HUES48 (cell line): ENCODE results near the gene FIBCD1.

Experiments
- H3K27ac ChIP-seq: one replicate; pipeline ENCODE4 v1.7.0; 2013; ENCODE audit warnings: low read depth, low read length, inconsistent platforms
- H3K27me3 ChIP-seq: 2 replicates; pipeline ENCODE4 v1.6.1; 2013; ENCODE audit warnings: mild to moderate bottlenecking, low read length; ENCODE audit not compliant: control insufficient read depth, insufficient read depth
- H3K36me3 ChIP-seq: 2 replicates; pipeline ENCODE4 v1.6.1; 2013; ENCODE audit warnings: low read length; ENCODE audit not compliant: control insufficient read depth, insufficient read depth
- H3K4me1 ChIP-seq: 2 replicates; pipeline ENCODE4 v1.6.1; 2013; ENCODE audit warnings: mild to moderate bottlenecking, low read length; ENCODE audit not compliant: control insufficient read depth, insufficient read depth
- H3K4me3 ChIP-seq: 2 replicates; pipeline ENCODE4 v1.5.1; 2013; ENCODE audit warnings: mild to moderate bottlenecking, low read depth, low read length
- H3K9ac ChIP-seq: 2 replicates; pipeline ENCODE4 v1.6.1; 2013; ENCODE audit warnings: mild to moderate bottlenecking, low read depth, low read length, moderate library complexity
- H3K9me3 ChIP-seq: 2 replicates; pipeline ENCODE4 v1.6.1; 2013; ENCODE audit warnings: low read length; ENCODE audit not compliant: control insufficient read depth, insufficient read depth

Gene FIBCD1

DNA sequence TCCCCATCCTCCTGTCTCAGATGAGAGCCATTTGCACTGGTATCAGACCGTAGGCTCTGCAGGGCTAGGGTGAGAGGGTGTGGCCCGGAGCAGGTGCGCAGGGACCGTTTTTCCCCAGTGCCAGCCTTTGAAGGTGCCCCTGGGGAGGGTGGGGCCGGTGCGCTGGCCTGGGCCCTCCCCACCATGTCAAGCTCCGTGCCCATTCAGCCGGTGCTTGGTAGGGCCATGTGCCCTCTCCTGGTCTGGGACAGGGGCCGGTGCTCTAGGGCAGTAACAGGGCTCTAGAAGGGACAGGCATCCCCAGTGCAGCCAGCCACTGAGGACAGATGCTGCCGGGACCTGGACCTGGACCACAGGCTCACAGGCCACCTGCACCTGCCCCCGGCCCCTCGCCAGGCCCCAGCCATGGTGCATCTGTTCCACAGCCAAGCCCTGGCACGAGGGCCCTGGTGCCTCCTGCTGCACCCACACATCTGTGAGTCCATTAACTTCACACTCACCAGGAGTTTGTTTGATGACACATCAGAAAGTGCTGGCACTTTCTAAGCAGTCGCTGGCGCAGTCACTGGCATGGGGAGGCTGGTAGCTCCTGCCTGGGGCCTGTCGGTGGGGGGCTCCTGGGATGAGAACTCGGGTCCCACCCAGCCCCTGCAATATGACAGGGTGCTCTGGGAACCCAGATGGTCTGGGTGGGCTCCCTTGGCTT, 37.4 kb downstream of the FIBCD1 start:
- H3K4me1 ChIP-seq, result no peaks in the 10 kb centered on the region
- no peak overlapping the region for H3K4me3 ChIP-seq
- H3K27me3 ChIP-seq, result no peaks in the 10 kb centered on the region
- no peaks in the 10 kb centered on the region for H3K9me3 ChIP-seq
- no peak overlapping the region for H3K27ac ChIP-seq
- no peak overlapping the region for H3K9ac ChIP-seq
- no peaks in the 10 kb centered on the region for H3K36me3 ChIP-seq

DNA sequence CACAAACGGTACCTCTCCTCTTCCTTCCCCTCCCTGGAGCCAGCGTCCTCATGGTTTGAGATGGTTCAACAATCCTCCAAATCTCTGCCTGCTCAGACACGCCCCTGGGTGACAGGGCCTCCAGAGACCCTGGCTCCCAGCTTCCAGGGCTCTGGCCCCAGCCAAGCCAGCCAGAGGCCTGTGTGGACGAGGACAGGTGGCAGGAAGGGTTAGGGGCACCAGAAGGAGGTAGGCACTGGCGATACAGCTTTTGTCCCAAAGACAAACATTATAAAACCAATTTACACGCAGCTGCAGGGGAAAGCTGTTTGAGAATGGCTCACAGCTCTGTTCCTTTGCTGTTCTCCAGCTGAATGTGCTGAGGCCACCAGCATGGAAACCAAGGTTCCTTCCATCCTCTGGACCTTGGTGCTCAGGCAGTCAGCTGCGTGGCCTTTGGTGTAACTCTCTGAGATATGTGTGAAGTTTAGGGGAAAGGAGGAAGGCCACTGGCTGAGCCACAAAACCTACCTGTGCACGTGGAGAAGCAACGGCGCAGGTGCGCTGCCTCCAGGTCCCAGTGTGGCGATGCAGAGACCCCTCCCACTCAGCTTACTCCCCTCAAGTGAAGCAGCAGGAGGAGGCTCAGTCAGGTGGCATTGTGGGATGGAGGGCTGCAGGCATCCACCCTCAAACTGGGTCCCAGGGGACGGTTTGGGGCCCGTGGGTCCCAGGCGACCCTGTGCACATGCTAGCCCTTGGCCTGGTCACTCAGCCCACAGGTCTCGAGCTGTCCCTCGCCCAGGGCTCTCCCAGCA, 38.1 kb downstream of the FIBCD1 start:
- H3K4me1 ChIP-seq, result no peaks in the 10 kb centered on the region
- no peaks in the 10 kb centered on the region for H3K27me3 ChIP-seq

DNA sequence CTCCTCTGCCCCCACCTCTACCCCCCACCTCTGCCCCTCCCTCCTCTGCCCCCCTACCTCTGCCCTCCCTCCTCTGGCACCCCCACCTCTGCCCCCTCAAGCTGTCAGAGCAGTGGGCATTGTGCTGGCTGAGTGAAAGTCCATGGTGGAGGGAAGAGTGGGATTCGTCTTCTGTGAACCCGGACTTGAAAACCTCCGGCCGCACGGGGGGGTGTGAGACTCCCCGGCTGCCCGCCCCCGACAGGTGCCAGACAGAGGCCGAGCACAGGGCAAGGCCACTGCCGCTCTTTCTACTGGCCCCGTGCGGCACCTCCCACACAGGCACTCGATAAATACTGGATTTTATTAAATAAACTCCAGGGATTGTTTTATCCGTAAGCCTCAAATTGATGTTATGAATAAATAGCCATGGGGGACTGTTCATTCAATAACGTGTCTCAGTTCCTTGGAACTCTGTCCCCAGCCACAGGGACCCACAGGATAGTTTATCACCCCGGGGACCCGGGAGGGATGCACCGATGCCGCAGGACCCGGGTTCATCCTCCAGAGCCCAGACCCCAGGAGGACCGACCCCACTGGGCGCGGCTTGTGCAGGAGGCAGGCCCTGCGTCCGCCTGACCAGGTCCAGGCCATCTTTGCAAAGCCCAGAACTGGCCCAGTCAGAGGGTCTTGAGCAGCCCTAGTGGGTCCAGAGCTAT, 39.8 kb downstream of the FIBCD1 start:
- no peak overlapping the region for H3K27ac ChIP-seq
- H3K4me3 ChIP-seq, result no peak overlapping the region
- no peaks in the 10 kb centered on the region for H3K4me1 ChIP-seq
- H3K9ac ChIP-seq, result no peak overlapping the region
- no peaks in the 10 kb centered on the region for H3K36me3 ChIP-seq
- no peaks in the 10 kb centered on the region for H3K27me3 ChIP-seq
- H3K9me3 ChIP-seq, result no peaks in the 10 kb centered on the region

More for the DNA sequence above, 38.1 kb downstream of the FIBCD1 start:
- no peaks in the 10 kb centered on the region for H3K9me3 ChIP-seq
- no peak overlapping the region for H3K9ac ChIP-seq
- no peak overlapping the region for H3K27ac ChIP-seq
- H3K36me3 ChIP-seq, result no peaks in the 10 kb centered on the region
- no peak overlapping the region for H3K4me3 ChIP-seq

DNA sequence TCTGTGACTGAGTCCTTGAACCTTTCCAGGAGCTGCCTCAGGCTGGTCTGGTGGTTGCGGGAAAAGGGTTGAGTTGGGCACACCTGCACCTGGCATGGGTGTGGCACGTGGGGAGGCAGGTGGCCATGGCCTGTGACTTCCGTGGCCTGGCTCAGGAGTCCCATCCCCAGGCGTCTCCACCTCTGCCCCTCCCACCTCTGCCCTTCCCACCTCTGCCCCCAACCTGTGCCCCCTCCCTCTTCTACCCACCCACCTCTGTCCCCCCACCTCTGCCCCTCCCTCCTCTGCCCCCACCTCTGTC, 40.5 kb downstream of the FIBCD1 start:
- Histone ChIP-seq H3K4me3 (no peak overlapping the region), H3K27me3 (no peaks in the 10 kb centered on the region), H3K27ac (no peak overlapping the region), H3K9me3 (no peaks in the 10 kb centered on the region), H3K36me3 (no peaks in the 10 kb centered on the region), H3K4me1 (no peaks in the 10 kb centered on the region), H3K9ac (no peak overlapping the region)

DNA sequence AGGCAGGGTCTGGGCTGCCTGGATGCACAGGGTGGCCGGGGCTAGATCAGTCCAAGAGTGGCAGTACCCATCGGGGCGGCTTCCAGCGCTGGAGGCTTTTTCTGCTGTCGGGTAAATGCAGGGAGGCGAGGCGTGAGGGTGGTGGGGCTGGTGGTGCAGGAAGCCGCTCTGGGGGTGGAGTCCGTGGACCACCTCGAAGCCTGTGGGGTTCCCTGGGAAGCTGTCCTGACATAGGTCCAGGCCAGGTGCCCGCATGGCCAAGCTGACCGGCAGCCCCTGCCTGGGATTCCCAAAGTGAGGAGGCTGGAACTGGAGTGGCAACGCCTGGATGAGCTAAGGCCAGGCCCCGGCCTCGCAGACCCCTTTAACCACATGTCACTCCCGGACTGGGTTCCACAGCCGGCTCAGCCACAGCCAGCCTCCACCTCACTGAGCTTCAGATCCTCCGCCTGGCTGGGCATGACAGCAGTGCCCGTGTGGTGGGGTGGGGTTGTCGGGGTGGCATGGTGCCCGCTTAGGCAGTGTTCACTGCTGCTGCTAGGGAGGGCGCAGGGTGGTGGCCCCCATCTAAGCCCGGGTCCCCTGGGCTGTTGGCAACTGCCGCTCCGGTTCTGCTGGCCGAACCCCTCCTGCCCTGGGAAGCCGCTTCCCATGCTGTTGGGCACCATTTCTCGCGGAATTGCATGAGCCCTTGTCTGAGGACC, 41.0 kb downstream of the FIBCD1 start:
- Histone ChIP-seq H3K4me3 (no peak overlapping the region), H3K9me3 (no peaks in the 10 kb centered on the region), H3K9ac (no peak overlapping the region), H3K27ac (no peak overlapping the region), H3K4me1 (no peaks in the 10 kb centered on the region), H3K27me3 (no peaks in the 10 kb centered on the region), H3K36me3 (peaks cover 2% of the 10 kb centered on the region)

DNA sequence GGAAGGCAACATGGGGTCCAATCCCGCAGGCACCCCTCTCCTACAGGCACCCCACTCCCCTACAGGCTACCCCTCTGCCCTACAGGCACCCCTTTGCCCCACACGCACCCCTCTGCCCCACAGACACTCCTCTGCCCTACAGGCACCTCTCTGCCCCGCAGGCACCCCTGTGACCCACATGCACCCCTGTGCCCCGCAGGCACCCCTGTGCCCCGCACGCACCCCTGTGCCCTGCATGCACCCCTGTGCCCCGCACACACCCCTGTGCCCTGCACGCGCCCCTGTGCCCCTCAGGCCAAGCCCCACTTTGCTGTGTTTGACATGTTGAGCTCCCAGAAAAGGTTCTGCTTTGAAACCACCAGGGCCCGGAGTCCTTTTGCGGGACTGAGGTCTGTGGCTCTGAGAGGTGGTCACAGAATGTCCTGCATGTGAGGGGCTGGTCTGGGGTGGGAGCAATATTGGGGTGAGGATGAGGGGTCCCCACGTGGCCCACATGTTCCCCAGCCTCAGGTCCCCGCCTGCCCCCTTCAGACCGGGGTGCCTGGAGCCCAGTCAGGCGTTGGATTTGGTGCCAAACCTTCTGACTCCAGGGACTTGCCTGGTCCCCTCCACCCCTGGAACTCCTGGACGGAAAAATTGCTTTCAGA, 41.8 kb downstream of the FIBCD1 start:
- Histone ChIP-seq H3K27ac (no peak overlapping the region), H3K9ac (no peak overlapping the region), H3K9me3 (no peaks in the 10 kb centered on the region), H3K4me1 (no peaks in the 10 kb centered on the region), H3K4me3 (no peak overlapping the region), H3K27me3 (no peaks in the 10 kb centered on the region), H3K36me3 (peaks cover 10% of the 10 kb centered on the region)

DNA sequence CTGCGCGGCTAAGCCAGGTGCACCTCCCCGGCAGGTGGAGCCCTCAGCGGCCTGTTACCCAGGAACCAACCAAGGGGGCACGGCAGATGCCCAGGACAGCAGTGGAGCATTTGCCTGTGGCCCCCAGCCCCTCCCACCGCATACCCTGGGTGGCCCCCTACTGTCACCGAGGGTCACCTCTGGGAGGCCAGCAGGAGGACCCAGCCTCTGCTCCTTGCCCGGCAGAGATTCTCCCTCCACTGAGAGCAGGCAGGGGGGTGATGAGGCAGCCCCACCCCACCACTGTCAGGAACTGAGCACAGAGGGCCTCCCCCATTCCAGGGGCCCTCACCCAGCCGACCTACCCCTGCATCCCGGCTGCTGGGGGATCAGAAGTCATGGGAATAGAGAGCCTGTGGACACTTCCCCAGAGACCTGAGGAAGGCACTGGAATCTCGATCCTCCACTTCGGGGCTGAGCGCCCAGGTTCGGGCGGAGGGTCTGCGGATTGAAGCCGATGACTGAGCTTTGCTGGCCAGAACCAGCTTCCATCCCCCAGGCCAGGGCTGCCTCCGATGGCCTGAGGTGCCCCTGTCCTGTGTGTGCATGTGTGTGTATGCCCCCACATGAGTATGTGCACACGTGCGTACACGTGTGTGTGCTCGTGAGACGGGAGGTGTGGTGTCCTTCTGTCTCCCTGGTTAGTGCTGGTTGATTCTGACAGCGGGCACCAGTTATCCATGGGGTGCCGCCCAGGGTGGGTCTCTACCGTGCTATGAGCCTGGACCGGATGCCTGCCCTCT, 42.6 kb downstream of the FIBCD1 start, which contains the start of gene QRFP:
TSS of gene QRFP (minus strand) at position 580 of the 782 bp plus-strand sequence. CDS start 2,974 bp downstream, outside the sequence.
- H3K4me1 ChIP-seq, result no peaks in the 10 kb centered on the region
- no peak within 1 kb of the TSS for H3K9ac ChIP-seq

DNA sequence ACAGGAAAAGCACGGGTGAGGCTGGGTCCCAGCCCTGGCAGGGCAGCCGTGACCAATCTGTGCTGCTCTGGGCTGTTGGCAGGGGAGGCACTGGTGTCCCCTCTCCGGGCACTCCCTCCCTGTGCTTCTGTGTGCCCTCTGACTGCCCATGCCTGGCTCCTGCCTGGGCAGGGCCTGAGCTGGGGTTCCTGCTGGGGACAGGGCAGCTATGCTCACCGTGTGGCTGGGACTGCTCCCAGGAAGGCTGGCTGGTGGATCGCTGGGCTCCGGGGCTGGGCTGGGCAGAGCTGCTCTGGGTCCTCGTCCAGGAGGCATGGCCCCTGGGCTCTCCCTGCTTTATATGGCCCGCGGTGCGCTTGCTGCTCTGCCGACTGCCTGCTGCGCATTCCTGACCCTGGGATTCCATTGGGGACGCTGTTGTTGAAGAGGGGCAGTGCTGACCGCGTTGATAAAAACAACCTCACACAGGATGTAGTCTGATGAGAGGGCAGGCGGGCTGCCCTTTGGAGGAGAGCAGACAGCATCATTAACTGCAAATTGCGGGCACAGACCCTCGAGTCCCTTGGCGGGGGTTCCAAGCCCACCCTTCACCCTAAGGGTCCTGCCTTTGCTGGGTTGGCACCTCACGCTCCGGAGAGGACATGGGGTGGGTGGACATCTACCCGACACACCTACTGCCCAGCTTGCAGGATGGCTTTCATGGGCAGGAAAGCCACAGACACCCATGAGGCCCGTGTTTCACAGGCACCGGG, 43.4 kb downstream of the FIBCD1 start:
- no peak overlapping the region for H3K9ac ChIP-seq
- H3K27me3 ChIP-seq, result no peaks in the 10 kb centered on the region
- H3K36me3 ChIP-seq, result peaks cover 20% of the 10 kb centered on the region
- no peak overlapping the region for H3K4me3 ChIP-seq
- peak overlapping the region; percentile 6 for H3K27ac ChIP-seq
- H3K9me3 ChIP-seq, result no peaks in the 10 kb centered on the region
- no peaks in the 10 kb centered on the region for H3K4me1 ChIP-seq

More for the DNA sequence above, 42.6 kb downstream of the FIBCD1 start, which contains the start of gene QRFP:
- Histone ChIP-seq H3K4me3 (no peak within 1 kb of the TSS), H3K27me3 (no peaks in the 10 kb centered on the region), H3K27ac (peak within 1 kb of the TSS; percentile 6), H3K36me3 (peaks cover 18% of the 10 kb centered on the region), H3K9me3 (no peaks in the 10 kb centered on the region)

DNA sequence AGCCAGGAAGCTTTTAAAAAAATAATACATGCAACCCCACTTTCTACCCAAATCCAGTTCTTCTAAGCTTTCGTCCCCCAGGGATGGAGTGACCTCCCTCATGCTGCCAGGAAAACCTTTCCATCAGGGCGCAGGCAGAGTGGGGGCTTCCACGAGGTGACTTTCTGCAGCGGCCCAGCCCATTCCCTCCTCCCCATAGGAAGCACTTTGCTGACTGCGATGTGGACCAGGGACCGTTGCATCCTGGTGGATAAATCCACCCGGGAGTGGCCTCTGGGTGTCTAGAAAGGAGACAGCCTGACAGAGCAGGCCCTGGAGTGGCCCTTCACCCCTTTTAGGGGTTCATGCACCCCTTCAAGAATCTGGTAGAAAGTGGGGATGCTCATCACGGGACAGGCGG, 44.0 kb downstream of the FIBCD1 start:
- Histone ChIP-seq H3K9ac (no peak overlapping the region), H3K27ac (no peak overlapping the region), H3K4me3 (no peak overlapping the region), H3K36me3 (peaks cover 25% of the 10 kb centered on the region), H3K4me1 (no peaks in the 10 kb centered on the region), H3K27me3 (no peaks in the 10 kb centered on the region), H3K9me3 (no peaks in the 10 kb centered on the region)
